ENCODE data around the gene INIP.
"Not testable (repeated sequence)": the region's sequence is repeated elsewhere in the genome, so short reads cannot be mapped to it uniquely, and the experiment has no call there.

The INIP gene

GRCh38 chr9:112731971-112732370 is 14.1 kb upstream of the INIP start:
- no peak for FAIRE-seq

DNA sequence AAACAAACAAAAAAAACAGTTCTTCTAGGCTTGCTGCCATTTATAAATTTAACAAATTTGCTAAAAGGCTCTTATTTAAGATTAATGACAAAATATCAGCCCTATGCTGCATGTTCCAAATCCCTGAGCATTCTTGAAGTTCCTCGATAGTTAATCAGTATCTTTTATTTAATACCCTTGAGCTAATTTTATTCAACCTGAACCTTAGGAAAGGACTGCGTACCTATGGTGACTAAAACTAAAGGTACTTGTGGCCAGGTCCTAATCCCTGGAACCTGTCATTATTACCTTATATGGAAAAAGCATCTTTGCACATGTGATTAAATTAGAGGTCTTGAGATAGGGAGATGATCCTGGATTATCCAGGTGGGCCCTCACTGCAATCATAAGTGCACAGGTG is 10.5 kb upstream of the INIP start:
- FAIRE-seq = no peak

GRCh38 chr9:112726428-112726827 is 8.5 kb upstream of the INIP start:
- no peak for FAIRE-seq

DNA sequence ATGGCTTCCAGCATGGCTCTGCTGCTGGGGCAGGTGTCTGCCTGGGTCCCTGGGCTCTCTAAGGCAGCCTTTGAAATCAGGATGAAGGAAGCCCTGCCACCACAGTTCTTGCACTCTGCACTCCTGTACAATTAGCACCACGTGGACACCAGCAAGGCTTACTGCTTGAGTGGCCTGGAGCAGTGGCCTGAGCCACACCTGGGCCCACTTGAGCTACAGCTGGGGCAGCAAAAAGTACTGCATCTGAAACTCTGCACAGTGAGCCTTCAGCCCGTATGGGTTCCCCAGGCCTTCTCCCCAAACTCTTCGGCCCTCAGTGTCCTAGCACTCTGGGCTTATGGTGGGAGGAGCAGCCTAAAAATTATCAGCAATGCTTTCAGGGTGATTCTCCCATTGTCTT is 8.0 kb upstream of the INIP start:
- no peak for FAIRE-seq

DNA sequence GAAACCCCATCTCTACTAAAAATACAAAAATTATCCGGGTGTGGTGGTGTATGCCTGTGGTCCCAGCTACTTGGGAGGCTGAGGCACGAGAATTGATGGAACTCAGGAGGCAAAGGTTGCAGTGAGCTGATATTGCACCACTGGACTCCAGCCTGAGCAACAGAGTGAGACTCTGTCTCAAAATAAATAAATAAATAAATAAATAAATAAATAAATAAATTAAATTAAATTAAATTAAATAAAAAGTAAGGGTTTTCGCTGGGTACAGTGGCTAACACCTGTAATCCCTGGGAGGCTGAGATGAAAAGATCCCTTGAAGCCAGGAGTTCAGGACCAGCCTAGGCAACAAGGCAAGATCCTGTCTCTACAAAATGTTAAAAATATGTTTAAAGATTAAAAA is 4.8 kb upstream of the INIP start:
- FAIRE-seq = not testable (repeated sequence)

DNA sequence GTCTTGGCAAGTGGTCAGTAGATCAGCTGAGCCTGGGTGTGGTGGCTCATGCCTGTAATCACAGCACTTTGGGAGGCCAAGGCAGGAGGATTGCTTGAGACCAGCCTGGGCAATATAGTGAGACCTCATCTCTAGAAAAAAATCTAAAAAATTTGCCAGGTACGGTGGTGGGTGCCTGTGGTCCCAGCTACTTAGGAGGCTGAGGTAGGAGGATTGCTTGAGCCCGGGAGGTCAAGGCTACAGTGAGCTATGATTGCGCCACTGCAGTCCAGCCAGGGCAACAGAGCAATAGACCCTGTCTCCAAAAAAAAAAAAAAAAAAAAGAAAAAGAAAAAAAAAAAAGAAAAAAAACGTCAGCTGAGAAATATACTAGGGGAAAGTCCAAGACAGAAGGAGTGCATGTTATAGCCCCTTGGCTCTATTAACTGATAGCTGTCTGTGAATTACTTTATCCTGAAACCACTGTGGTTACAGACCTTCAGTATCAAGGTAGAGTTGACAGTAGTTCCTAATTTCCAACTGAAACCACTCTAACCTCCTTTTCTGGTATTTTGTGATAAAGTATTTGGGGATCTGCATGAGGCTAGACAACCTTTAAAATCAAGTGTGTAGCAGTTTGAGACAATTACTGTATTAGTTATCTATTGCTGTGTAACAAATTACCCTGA is 2.3 kb upstream of the INIP start:
- no peak for FAIRE-seq

DNA sequence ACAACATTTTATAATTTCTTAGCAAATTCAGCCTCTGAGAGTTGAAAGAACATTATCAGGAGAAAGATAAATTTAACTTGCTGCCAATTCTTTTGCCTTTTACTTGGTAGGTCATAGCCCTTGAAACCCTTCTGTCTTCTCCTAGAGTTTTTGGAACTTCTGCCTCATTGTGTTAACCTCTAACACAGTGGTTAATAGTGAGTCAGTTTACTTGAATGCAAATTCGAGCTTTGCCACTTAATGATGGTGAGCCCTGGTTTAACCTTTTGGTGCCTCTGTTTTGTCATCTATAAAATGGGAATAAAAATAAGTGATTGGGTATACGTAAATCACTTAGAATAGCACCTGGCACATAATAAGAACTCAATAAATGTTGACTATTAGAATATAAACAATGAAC is 1.8 kb upstream of the INIP start:
- no peak for FAIRE-seq

DNA sequence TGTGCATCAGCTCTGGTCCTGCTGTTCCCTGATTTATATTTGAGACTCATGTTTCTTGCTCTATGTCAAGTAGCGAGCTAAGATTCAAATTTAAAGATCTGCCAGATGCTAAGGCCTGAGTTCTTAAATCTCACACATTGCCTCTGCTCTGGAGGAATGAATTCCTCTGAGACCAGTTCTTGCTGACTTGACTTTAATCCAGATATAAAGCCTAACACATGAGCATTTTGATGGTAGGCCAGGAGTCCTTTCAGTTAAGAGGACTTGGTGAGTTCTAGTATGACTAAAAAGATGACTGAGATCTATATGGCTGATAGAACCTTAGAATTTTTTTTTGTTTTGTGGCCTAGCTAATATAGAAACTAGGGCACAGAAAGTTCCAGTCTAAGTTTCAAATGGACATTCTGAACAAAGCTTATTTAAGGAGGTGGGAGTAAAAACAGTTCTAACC is 1.3 kb upstream of the INIP start:
- no peak for FAIRE-seq

DNA sequence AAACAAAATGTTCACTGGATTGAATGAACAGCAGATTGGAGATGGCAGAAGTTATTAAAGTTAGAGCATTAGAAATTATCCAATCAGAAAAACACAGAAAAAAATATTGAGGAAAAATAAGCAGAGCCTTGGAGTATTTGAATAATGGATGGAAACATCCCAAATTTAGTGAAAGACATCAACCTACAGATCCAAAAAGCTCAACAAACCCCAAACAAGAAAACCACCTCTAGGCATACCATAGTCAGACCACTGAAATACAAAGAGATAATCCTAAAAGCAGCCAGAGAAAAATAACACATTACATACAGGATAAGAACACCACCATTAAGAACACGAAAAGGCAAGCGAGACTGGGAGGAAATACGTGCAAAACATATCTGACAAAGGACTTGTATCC is 5.2 kb downstream of the INIP start:
- no peak for FAIRE-seq

DNA sequence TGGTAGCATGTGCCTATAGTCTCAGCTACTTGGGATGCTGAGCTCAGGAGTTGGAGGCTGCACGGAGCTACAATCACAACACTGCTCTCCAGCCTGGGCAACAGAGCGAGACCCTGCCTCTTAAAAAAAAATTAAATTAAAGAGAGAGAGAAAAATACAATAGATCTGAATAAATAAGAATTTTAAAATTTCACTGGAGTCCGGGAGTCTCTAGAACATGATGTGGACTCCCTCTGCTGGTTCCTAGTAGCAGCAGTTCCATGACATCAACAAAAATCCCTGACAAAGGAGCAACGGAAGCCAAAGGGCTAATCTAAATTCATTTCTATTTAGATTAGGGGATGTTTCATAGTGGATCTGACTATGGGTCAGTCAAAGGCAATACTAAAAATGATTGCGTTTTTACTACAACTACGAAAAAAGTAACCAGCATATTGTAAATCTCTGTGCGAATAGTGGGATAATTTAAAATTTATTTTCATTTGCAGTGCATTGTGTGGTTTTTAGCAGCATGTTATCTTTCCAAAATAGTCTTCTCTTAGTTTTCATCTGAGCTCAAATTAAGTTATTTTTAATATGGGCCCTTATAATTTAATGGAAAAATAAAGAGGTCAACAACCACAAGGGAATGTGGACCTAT is 6.7 kb downstream of the INIP start:
- peak; percentile 45 for FAIRE-seq

DNA sequence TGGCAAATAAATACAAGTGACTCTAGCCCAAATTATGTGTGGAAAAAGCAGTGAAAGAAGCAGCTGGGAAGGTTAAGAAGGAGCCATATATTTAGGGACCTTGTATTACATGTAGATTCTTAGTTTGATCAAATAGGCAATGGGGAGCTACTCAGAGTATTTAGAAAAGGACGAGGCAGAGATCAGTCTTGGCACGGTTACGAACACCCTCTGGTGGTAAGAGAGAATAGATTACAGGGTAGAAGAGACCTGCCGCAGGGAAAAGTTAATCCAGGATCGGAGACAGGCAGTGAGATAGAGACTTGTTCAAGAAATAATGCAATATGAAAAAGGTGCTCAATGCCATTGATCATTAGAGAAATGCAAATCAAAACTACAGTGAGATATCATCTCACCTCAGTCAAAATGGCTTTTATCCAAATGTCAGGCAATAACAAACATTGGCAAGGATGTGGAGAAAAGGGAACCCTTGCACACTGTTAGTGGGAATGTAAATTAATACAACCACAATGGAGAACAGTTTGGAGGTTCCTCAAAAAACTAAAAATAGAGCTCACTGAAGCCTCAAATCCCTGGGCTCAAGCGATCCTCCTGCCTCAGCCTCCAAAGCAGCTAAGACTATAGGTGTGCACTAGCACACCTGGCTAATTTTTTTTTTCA is 12.0 kb downstream of the INIP start:
- peak; percentile 89 for FAIRE-seq

DNA sequence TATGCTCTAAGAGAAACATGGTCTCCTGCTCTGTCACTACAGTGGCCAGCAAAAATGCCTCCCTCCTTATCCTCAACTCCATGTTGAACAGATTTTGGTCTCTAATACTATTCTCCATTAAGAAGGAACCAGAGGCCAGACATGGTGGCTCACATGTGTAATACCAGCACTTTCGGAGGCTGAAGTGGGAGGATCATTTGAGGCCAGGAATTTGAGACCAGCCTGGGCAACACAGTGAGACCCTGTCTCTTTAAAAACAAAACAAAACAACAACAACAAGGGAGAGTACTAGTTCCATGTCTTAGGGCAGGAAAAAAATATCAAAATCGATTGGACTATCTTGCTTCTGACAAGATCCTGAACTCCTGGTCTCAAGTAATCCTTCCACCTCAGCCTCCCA is 14.6 kb downstream of the INIP start:
- no peak for FAIRE-seq

GRCh38 chr9:112700085-112700484 is 17.8 kb downstream of the INIP start:
- no peak for FAIRE-seq

GRCh38 chr9:112699230-112699629 is 18.7 kb downstream of the INIP start:
- no peak for FAIRE-seq

DNA sequence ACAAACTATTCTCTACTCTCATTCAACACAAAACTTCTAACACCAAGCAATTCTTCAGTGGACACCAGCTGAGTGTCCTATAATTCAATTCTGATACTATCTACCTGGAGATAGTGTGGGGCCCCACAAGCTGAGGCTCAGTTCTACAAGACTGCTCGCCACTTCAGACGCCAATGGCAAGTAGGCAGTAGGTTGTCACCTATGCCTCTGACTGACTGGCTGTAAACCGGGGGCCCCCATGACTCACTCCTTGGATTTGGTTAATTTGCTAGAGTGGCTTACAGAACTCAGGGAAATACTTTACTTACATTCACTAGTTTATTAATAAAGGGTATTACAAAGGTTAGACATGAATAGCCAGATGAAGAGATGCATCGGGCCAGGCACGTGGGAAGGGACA is 21.5 kb downstream of the INIP start:
- FAIRE-seq = no peak

DNA sequence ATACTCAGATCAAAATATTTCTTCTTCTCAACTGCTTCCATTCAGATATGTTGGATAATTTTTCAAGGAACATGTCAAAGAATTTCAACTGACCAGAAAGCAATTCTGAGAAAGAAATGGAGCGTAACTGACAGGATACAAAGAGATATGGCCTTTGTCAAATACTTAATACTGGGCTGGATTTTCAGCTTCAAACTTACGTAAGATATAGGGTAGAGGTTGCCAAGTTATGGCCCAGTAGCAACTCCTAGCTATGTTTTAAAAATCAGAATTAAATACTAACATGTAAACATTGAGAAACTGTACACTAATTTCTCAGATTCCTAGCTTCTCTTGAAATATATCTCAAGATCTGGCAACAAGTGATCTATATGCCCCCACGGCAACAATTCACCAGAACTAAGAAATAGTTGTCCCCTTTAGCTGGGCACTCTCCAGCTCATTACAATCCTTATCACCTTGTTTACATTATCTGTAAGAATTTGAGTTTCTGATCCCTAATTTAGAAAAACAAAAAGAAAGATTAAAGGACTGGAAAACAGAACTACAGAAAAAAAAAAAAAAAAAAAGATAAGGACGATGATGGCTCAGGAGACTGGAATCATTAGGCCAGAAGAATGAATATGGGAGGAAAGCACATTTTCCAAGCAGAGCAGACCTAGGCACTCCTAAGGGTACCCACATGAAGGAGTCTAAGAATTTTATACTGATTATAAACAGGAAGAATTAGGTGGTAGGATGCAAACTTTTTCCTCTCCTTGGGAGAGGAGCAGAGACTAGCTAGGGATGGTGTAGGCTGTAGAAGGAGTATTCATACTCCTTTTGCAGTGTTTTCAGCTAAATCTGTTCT is 23.0 kb downstream of the INIP start:
- no peak for FAIRE-seq

DNA sequence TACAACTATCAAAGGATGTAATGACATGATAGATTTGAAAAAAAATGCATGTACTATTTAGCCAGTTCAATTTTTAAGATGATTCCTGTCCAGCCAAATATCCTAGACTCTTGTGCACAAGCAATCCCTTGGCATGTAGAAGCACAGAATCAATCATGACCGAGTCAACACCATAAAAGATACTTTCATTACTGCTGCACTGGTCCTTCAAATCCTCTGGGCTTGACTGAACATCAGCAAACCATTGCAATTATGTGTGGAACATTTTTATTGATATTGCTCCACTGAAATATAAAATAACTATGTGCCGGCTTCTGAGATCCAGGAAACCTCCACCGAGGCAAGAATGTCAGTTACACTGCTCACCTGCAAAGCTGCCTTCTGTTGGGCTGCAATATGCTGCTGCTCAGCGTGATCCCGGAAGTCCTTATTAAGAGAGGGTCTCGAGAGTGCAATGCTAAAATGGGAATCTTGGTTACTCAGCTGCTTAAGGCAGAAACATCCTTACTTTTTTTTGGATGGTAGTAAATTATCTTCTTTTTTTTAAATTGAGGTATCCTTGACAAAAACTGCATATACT is 28.7 kb downstream of the INIP start:
- FAIRE-seq = no peak

DNA sequence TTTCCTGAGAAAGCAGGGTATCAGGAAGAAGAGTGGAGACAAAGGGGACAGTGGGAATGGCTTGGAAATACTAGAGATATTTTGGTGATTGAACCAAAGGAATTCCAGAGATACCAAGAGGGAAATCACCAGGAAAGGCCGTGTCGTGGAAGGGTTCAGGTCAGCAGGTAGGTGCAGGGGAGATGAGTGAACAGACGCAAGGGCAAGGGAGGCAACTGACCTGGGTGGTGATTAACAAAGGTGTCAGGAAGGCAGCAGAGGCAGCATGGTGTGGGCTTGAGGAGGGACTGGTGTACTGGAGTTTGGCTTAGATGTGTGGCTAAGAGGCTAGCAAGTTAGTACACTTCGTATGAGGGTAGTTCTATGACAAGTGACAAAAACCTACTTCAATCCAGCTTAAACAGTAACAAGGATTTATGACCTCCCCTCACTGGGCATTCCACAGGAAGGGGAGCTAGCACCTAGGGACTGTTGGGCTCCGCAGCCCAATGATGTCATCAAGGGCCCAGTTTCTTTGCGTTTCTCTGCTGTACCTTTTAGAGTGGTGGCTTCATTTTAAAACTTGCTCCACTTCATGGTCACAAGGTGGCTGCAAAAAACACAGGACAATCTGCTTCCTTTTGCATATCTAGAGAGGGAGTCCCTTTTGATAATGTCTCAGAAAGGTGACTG is 37.0 kb downstream of the INIP start:
- FAIRE-seq = no peak

DNA sequence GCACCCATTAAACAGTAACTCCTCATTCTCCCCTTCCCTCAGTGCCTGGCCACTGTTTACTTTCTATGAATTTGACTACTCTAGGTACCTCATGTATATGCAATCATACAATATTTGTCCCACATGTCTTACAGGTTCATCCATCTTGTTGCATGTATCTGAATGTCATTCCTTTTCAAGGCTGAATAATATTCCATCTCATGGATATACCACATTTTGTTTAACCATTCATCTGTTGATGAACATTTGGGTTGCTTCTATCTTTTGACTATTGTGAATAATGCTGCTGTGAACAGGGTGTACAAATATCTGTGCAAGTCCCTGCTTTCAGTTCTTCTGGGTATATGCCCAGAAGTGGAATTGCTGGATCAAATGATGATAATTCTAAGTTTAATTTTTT is 40.9 kb downstream of the INIP start:
- FAIRE-seq = no peak

GRCh38 chr9:112673221-112673620 is 44.7 kb downstream of the INIP start:
- not testable (repeated sequence) for FAIRE-seq

GRCh38 chr9:112670991-112671625 is 46.8 kb downstream of the INIP start:
- FAIRE-seq = no peak

- no peak for FAIRE-seq
These were observed 48.6 kb downstream of the INIP start for GRCh38 chr9:112669326-112669725.

Data from islet of Langerhans (tissue), 1 donor.